ENCODE data around the gene FAM120B.

Gene FAM120B

GRCh38 chr6:170455335-170455979 is 148.9 kb downstream of the FAM120B start:
- TF ChIP-seq, protein P1, sequence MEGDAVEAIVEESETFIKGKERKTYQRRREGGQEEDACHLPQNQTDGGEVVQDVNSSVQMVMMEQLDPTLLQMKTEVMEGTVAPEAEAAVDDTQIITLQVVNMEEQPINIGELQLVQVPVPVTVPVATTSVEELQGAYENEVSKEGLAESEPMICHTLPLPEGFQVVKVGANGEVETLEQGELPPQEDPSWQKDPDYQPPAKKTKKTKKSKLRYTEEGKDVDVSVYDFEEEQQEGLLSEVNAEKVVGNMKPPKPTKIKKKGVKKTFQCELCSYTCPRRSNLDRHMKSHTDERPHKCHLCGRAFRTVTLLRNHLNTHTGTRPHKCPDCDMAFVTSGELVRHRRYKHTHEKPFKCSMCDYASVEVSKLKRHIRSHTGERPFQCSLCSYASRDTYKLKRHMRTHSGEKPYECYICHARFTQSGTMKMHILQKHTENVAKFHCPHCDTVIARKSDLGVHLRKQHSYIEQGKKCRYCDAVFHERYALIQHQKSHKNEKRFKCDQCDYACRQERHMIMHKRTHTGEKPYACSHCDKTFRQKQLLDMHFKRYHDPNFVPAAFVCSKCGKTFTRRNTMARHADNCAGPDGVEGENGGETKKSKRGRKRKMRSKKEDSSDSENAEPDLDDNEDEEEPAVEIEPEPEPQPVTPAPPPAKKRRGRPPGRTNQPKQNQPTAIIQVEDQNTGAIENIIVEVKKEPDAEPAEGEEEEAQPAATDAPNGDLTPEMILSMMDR (IDR thresholded peaks at IDR 0.05; ENCODE audit: extremely low read depth, insufficient read depth, missing control alignments) = no peak
- in situ Hi-C loops (cut with MboI; ENCODE audit: low pct_unique_long_range_greater_than_20kb, low sequenced_read_pairs, unreplicated experiment) = no loop called here
- DNase-seq (ENCODE audit: low spot score) = no peak

DNA sequence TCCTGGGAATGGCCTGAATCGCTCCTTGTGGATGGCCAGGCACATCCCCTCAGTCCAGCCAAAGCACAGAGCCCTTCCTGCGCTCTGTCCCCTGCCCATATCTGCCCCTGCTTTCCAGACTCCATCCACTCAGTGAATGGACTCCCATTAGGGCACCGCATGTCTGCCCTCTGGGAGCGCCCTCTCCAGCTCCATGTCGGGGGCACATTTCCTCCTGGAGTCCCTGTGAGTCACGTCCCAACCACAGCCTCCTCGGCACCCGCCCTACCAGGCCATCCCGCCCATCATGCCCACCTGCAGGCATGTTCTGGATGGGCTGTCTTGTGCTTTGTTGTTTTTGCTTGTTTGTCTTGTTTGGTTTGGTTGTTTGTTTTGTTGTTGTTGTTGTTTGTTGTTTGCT is 149.8 kb downstream of the FAM120B start:
- TF ChIP-seq, protein P1 (IDR thresholded peaks at IDR 0.05; ENCODE audit: extremely low read depth, insufficient read depth, missing control alignments) = no peak
- in situ Hi-C loops (cut with MboI; ENCODE audit: low pct_unique_long_range_greater_than_20kb, low sequenced_read_pairs, unreplicated experiment) = no loop called here
- no peak for DNase-seq (ENCODE audit: low spot score)
